Mucosa of descending colon (tissue), 3 donors: ENCODE results near the gene GALK2. TPM values are rescaled to one million over a fixed set of nuclear protein-coding genes. Genes with fewer than 3 reads are reported as not detected.

Experiments used
- ATAC-seq: fragments of 200-7000 bp; cut with Tn5 transposase; one replicate; pipeline ENCODE4 v1.9.1; 2020; ENCODE audit warnings: mild to moderate bottlenecking, moderate library complexity
- DNase-seq, 3 donors: peaks; one replicate each; pipeline ENCODE4 v3.0.0-alpha.2; 2020
- H3K36me3 ChIP-seq: fragments of 200-600 bp; one replicate; pipeline ENCODE4 v1.8.0; 2021; ENCODE audit warnings: low read depth, mild to moderate bottlenecking
- H3K4me1 ChIP-seq: fragments of 200-600 bp; one replicate; pipeline ENCODE4 v1.8.0; 2021; ENCODE audit warnings: low read depth, mild to moderate bottlenecking
- H3K4me3 ChIP-seq: fragments of 200-600 bp; one replicate; pipeline ENCODE4 v1.8.0; 2021; ENCODE audit warnings: mild to moderate bottlenecking
- H3K9me3 ChIP-seq: fragments of 200-600 bp; one replicate; pipeline ENCODE4 v1.8.0; 2021; ENCODE audit warnings: mild to moderate bottlenecking
- intact Hi-C, 2 donors: fragments of 100-400 bp; cut with DNase I in 1 of 2; cut with micrococcal nuclease in 1 of 2; formaldehyde crosslinking; loops; one replicate each; pipeline versions ENCODE4 v1.11.0 to v1.11.1; 2022; cut with DNase I, micrococcal nuclease
- total RNA-seq, 3 donors: library from RNA; stranded (reverse); fragmentation: NEBNext Ultra II Directional in 2 of 3; extraction: Animal tissue kit (Norgen Biotek cat#: 25700) in 2 of 3; gene quantifications; one replicate each; pipeline versions ENCODE4 v1.2.1 to v1.2.4, GENCODE V29; 2021 to 2023
- TF ChIP-seq, protein P1 (sequence below): fragments of 200-600 bp; IDR thresholded peaks from one replicate; pipeline ENCODE4 v1.8.0; 2022; ENCODE audit warnings: antibody characterized with exemption, mild to moderate bottlenecking
- donor health status: DM: no; HTN: no; CAD: no; lungs with moderate emphysema.
- donor health status: DM: no; HTN: no; CAD: no.
- donor health status: DM: no; HTN: yes; CAD: no.

Gene GALK2
- total RNA-seq, 3 donors from 2014 or later = 35.6 to 39.7 (median 39.5) TPM

DNA sequence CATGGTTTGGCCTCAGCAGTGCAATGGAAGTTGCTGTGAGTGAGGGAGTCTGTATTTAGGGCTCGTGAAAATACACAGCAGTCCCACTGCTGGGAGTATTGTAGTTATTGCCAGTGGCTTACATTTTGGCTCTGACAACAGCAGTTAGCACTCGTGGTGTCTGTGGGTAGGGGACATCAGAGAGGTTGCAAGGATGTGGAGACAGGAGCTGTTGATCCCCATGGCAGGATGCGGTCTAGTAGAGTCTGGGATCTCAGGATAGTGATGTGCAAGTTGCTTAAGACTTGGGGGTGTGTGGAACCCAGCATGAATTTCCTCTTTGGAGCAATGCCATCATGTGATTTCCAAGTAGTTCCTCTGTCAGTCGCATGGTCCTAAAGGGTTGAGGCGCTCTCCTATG lies 59.9 kb downstream of the GALK2 start:
- TF ChIP-seq, protein P1, sequence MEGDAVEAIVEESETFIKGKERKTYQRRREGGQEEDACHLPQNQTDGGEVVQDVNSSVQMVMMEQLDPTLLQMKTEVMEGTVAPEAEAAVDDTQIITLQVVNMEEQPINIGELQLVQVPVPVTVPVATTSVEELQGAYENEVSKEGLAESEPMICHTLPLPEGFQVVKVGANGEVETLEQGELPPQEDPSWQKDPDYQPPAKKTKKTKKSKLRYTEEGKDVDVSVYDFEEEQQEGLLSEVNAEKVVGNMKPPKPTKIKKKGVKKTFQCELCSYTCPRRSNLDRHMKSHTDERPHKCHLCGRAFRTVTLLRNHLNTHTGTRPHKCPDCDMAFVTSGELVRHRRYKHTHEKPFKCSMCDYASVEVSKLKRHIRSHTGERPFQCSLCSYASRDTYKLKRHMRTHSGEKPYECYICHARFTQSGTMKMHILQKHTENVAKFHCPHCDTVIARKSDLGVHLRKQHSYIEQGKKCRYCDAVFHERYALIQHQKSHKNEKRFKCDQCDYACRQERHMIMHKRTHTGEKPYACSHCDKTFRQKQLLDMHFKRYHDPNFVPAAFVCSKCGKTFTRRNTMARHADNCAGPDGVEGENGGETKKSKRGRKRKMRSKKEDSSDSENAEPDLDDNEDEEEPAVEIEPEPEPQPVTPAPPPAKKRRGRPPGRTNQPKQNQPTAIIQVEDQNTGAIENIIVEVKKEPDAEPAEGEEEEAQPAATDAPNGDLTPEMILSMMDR = no peak
- Histone ChIP-seq H3K36me3 (no peaks in the 10 kb centered on the region), H3K4me3 (no peak overlapping the region), H3K4me1 (no peaks in the 10 kb centered on the region), H3K9me3 (peaks cover 5% of the 10 kb centered on the region)
- intact Hi-C loops = loop anchor here in 1 of 2 donors (10.0 kb wide), 1 partner anchor 915 kb away; no protein-coding TSS in a partner anchor
- ATAC-seq (no peak), DNase-seq (no peak)

GRCh38 chr15:49232236-49232806 lies 62.3 kb downstream of the GALK2 start:
- intact Hi-C loops = loop anchor here in 1 of 2 donors (10.0 kb wide), 1 partner anchor 912 kb away; no protein-coding TSS in a partner anchor
- Histone ChIP-seq H3K36me3 (no peaks in the 10 kb centered on the region), H3K4me3 (no peak overlapping the region), H3K9me3 (peaks cover 5% of the 10 kb centered on the region), H3K4me1 (no peaks in the 10 kb centered on the region)
- ATAC-seq (no peak), DNase-seq (no peak)
- TF ChIP-seq, protein P1 = no peak

- Histone ChIP-seq H3K9me3 (no peaks in the 10 kb centered on the region), H3K4me1 (no peaks in the 10 kb centered on the region), H3K36me3 (no peaks in the 10 kb centered on the region), H3K4me3 (no peak overlapping the region)
- DNase-seq (peak in 1 of 3 donors; percentile 54), ATAC-seq (peak; percentile 77)
- intact Hi-C loops = loop anchor here in 1 of 2 donors (5.0 to 10.0 kb wide), 2 partner anchors 187 to 909 kb away; partner anchors contain the start of gene FGF7
- TF ChIP-seq, protein P1 = peak; percentile 32
Observed at GRCh38 chr15:49235446-49236124, 65.5 kb downstream of the GALK2 start.

DNA sequence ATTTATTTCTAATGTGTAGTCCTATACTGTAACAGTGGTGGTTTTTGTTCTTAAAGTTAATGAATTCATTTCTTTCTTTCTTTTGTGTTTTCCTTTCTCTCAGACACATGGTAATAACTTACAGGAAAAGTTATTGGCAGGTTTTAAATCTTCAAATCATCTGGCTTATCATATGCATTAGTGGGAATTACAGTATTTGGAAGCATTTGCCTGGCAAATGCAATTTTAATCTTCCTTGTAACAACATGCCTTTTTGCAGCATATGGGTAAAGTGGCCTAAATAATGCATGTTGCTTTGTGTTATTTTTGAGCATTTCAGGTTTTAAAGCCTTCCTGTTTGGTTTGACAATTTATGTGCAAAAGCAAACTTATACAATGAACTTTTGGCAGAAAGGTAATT lies 66.8 kb downstream of the GALK2 start:
- DNase-seq = no peak
- Histone ChIP-seq H3K4me1 (no peaks in the 10 kb centered on the region), H3K4me3 (no peak overlapping the region), H3K36me3 (no peaks in the 10 kb centered on the region), H3K9me3 (no peaks in the 10 kb centered on the region)
- ATAC-seq = no peak
- intact Hi-C loops = loop anchor here in 1 of 2 donors (5.0 to 10.0 kb wide), 2 partner anchors 185 to 908 kb away; partner anchors contain the start of gene FGF7
- TF ChIP-seq, protein P1 = no peak

- Histone ChIP-seq H3K36me3 (no peaks in the 10 kb centered on the region), H3K9me3 (no peaks in the 10 kb centered on the region), H3K4me3 (no peak overlapping the region), H3K4me1 (no peaks in the 10 kb centered on the region)
- ATAC-seq = no peak
- intact Hi-C loops = loop anchor here in 1 of 2 donors (5.0 to 10.0 kb wide), 2 partner anchors 184 to 906 kb away; partner anchors contain the start of gene FGF7
- TF ChIP-seq, protein P1 = no peak
- no peak for DNase-seq
Observed at GRCh38 chr15:49238342-49238741, 68.3 kb downstream of the GALK2 start.
